ENCODE data around the gene SF3B6.
"Not testable (repeated sequence)": the region's sequence is repeated elsewhere in the genome, so short reads cannot be mapped to it uniquely, and the experiment has no call there.

SF3B6 gene

GRCh38 chr2:24050041-24050979 is 25.8 kb downstream of the SF3B6 start:
- DNase-seq (ENCODE audit: low spot score), result peak; percentile 19

- DNase-seq (ENCODE audit: low spot score), result peak; percentile 49
Observed at GRCh38 chr2:24049485-24050021, 26.6 kb downstream of the SF3B6 start, which contains the start of gene FKBP1B. TSS of gene FKBP1B (plus strand) at chr2:24049741. CDS start at chr2:24049850, 109 bp downstream.

DNA sequence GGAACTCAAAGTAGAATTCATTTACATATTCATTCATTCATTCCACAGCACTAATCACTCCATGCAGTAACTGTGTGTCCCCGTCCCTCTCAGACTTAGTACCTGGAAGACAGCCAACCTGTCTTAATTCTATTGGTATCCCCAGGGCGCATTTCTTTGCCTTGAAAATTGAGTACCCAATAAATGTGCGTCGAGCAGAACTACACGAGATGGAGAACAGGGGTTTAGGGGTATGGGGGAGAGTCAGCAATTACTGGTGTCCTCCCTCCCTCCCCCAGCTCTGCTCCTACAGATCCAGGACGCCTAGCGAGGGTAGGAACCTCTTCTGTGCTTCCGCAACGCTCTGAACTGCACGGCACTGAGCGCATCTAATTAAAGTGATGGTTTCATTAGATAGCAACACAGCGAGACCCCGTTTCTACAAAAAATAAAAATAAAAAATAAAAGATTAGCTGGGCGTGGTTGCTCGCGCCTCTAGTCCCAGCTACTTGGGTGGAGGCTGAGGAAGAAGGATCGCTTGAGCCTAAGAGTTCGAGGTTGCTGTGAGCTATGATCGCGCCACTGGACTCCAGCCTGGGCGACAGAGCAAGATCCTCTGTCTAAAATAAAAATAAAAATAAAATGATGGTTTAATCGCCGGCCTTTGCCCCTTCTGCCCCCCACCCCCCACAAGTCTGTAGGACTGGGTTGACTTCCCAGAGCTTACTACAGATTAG is 27.2 kb downstream of the SF3B6 start:
- DNase-seq (ENCODE audit: low spot score), result no peak

GRCh38 chr2:24047703-24048033 is 28.5 kb downstream of the SF3B6 start:
- DNase-seq (ENCODE audit: low spot score), result no peak

- peak; percentile 95 for DNase-seq (ENCODE audit: low spot score)
Observed at GRCh38 chr2:24046930-24047702, 29.0 kb downstream of the SF3B6 start, which contains the start of gene WDCP. TSS of gene WDCP (minus strand) at chr2:24047391. CDS start at chr2:24039494, 7,897 bp downstream.

- DNase-seq (ENCODE audit: low spot score), result no peak
Observed at GRCh38 chr2:24046599-24046929, 29.6 kb downstream of the SF3B6 start.

- no peak for DNase-seq (ENCODE audit: low spot score)
Observed at GRCh38 chr2:24045511-24046508, 30.3 kb downstream of the SF3B6 start.

DNA sequence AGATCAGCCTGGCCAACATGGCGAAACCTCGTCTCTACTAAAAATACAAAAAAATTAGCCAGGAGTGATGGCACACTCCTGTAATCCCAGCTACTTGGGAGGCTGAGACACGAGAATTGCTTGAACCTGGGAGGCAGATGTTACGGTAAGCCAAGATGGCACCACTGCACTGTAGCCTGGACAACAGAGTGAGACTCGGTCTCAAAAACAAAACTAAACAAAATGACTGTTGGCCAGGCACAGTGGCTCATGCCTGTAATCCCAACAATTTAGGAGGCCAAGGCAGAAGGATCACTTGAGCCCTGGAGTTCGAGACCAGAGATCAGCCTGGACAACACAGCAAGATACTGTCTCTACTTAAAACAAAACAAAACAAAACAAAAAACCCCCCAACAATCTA is 33.0 kb downstream of the SF3B6 start:
- not testable (repeated sequence) for DNase-seq (ENCODE audit: low spot score)

DNA sequence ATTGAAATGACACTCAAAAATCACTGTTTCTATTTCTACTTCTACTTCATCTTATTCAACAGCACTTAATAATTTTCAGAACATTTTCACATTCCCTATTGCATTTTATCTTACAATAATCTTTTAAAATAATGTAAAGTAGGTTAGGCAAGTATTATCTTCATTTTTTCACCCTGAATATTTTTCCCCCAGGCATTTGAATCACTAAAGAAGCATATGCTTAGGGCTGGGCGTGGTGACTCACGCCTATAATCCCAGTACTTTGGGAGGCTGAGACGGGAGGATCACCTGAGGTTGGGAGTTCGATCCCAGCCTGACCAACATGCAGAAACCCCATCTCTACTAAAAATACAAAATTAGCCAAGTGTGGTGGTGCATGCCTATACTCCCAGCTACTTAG is 35.6 kb downstream of the SF3B6 start:
- no peak for DNase-seq (ENCODE audit: low spot score)

- DNase-seq (ENCODE audit: low spot score), result no peak
Observed at GRCh38 chr2:24038786-24039499, 37.2 kb downstream of the SF3B6 start.

DNA sequence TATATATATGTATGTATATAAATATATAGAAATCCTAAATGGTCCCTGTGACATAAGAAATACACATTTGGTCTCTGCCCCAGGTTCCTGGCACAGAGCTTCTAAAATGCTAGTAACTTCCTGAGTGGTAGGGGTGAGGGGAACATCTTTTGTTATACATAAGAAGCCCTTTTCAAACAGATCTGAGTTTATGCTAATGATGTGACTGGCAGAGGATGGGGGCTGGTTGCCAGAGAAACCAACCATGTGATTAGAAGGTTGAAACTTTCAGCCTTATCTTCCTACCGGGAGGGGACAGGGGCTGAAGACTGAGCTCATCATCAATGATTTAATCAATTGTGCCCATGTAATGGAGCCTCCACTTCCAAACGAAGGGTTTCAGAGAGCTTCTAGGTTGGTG is 49.9 kb downstream of the SF3B6 start:
- no peak for DNase-seq (ENCODE audit: low spot score)

GRCh38 chr2:24024996-24025663 is 51.0 kb downstream of the SF3B6 start:
- no peak for DNase-seq (ENCODE audit: low spot score)

DNA sequence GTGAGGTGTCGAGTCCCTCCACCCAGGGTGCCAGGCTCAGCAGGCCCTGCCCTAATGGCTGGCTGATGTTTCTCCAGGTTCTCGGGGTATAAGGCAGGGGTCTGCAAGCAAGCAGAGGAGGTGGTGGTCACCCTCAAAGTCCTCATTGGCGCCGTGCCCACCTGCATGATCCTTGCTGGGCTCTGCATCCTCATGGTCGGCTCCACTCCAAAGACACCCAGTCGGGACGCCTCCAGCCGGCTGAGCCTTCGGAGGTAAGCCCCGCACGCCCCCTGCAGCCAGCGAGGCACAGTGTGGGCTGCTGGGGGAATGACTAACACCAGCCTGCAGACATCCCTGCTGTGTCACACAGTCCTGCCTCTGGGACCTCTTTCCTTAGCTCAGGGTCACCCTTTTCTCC is 52.1 kb downstream of the SF3B6 start:
- peak; percentile 62 for DNase-seq (ENCODE audit: low spot score)

- DNase-seq (ENCODE audit: low spot score), result no peak
Observed at GRCh38 chr2:24022975-24023575, 53.1 kb downstream of the SF3B6 start.

- DNase-seq (ENCODE audit: low spot score), result no peak
Observed at GRCh38 chr2:24022324-24022974, 53.7 kb downstream of the SF3B6 start.

GRCh38 chr2:24021122-24021998 is 54.8 kb downstream of the SF3B6 start:
- DNase-seq (ENCODE audit: low spot score), result no peak

- no peak for DNase-seq (ENCODE audit: low spot score)
Observed at GRCh38 chr2:24020244-24020643, 55.9 kb downstream of the SF3B6 start.

DNA sequence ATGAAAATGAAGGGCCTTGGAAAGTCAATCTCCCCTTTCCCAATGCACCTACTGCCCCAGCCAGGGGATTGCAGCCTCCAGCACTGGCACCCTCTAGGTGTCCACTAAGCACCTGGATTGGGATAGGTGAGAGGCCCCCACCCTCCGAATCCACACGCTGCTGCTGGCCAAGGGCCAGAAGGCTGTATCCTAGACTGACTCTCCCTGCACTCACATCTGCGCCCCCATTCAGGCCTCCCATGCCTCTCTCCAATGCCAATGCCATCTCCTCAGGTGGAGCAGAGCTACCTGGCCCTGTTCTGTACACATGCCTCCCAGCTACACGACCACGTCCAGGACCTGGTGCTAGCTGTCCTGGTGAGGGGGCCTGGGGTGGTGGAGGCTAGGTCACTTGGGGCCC is 56.4 kb downstream of the SF3B6 start:
- no peak for DNase-seq (ENCODE audit: low spot score)
